DOHH2 (cell line): ENCODE measurements around the gene WRNIP1.
A peak's percentile ranks its signal among the peaks of the same experiment; 100 is the strongest.

Experiments used
- H3F3A ChIP-seq: fragments of 200-600 bp; sonication (generic), shearing (Covaris generic); 2 replicates; pipeline ENCODE4 v1.6.0; 2016; ENCODE audit warnings: antibody characterized with exemption, mild to moderate bottlenecking; ENCODE audit not compliant: control insufficient read depth, insufficient read depth
- H3K27ac ChIP-seq: fragments of 200-600 bp; sonication (generic); 2 replicates; pipeline ENCODE4 v1.5.1; 2014; ENCODE audit warnings: low read depth, mild to moderate bottlenecking, low read length, moderate library complexity
- H3K27me3 ChIP-seq: fragments of 200-600 bp; sonication (generic); 2 replicates; pipeline ENCODE4 v1.6.1; 2014; ENCODE audit warnings: mild to moderate bottlenecking, low read length, mixed read lengths; ENCODE audit not compliant: control insufficient read depth
- H3K36me3 ChIP-seq: fragments of 200-600 bp; sonication (generic); 2 replicates; pipeline ENCODE4 v1.6.1; 2014; ENCODE audit warnings: mild to moderate bottlenecking, low read length, moderate library complexity, mixed read lengths; ENCODE audit not compliant: control insufficient read depth
- H3K4me1 ChIP-seq: fragments of 200-600 bp; sonication (generic); 2 replicates; pipeline ENCODE4 v1.6.1; 2014; ENCODE audit warnings: mild to moderate bottlenecking, low read length, mixed read lengths; ENCODE audit not compliant: control insufficient read depth
- H3K4me2 ChIP-seq: fragments of 200-600 bp; sonication (generic); 2 replicates; pipeline ENCODE4 v1.6.0; 2014; ENCODE audit warnings: mild to moderate bottlenecking, low read length, moderate library complexity
- H3K4me3 ChIP-seq: fragments of 200-600 bp; sonication (generic); 2 replicates; pipeline ENCODE4 v1.5.1; 2014; ENCODE audit warnings: mild to moderate bottlenecking, low read length, mixed read lengths
- H3K79me2 ChIP-seq: fragments of 200-600 bp; sonication (generic); 2 replicates; pipeline ENCODE4 v1.6.1; 2014; ENCODE audit warnings: mild to moderate bottlenecking, low read length, mixed read lengths; ENCODE audit not compliant: control insufficient read depth
- H3K9me2 ChIP-seq: fragments of 200-600 bp; sonication (generic); replicated peaks from 2 replicates; pipeline ENCODE4 v1.6.1; 2014; ENCODE audit warnings: mild to moderate bottlenecking, low read length, mixed read lengths; ENCODE audit not compliant: control insufficient read depth
- H3K9me3 ChIP-seq: fragments of 200-600 bp; sonication (generic); 2 replicates; pipeline ENCODE4 v1.6.1; 2014; ENCODE audit warnings: antibody characterized with exemption, low read length, mixed read lengths; ENCODE audit not compliant: control insufficient read depth, insufficient read depth
- H4K20me1 ChIP-seq: fragments of 200-600 bp; sonication (generic); 2 replicates; pipeline ENCODE4 v1.6.0; 2014; ENCODE audit warnings: low read depth, mild to moderate bottlenecking, antibody characterized with exemption, low read length, moderate library complexity; ENCODE audit not compliant: control insufficient read depth, insufficient read depth
- CTCF ChIP-seq: fragments of 200-600 bp; sonication (generic); IDR thresholded peaks from one replicate; pipeline ENCODE4 v1.5.1; 2014; ENCODE audit warnings: antibody characterized with exemption, mild to moderate bottlenecking, low read depth, low read length; ENCODE audit not compliant: poor library complexity, severe bottlenecking
- EZH2phosphoT487 ChIP-seq: fragments of 200-600 bp; sonication (generic); IDR thresholded peaks from 2 replicates; pipeline ENCODE4 v1.6.1; 2017; ENCODE audit warnings: borderline replicate concordance, mild to moderate bottlenecking, antibody characterized with exemption, low read length, moderate library complexity, mixed read lengths

WRNIP1 gene

DNA sequence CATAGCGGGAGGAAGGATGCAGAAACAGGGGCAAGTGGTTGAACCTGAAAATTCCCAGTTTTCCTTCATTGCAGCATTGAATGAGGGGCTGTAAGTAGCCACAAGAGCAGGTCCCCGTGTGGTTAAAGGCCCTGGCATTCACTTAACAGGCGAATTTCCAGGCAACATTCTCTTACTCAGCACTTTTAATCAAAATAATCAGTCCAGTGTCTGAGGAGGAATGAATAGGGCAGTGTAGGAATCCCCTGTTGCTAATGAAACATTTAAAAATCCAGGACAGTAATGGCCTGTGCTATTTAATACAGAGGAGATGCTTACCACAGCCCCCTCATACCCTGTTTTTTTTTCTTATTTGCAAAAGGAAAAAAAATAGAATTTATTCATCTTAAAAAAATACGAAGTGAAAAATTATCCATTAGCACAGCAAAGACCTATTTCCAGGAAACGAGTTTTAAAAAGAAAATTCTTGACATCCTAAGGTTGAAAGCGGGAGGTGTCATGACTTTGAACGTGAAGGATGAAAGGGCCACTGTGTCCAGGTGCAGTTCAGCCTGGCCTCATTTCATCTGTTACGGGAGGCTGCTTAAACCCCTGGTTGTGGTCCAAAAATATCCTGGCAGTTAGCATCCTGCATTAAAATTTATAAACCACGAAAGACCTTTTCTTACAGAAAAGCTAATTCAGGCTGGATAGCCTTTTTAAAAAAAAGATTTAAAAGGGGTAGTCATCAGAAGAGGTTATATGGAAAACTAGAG, 34.7 kb upstream of the WRNIP1 start:
- no peak for TF ChIP-seq CTCF
- TF ChIP-seq EZH2phosphoT487: no peak
- no peaks in the 10 kb centered on the region for H3K9me3 ChIP-seq
- H3K79me2 ChIP-seq: no peaks in the 10 kb centered on the region
- H3K36me3 ChIP-seq: no peaks in the 10 kb centered on the region
- H3K4me1 ChIP-seq: peaks cover 20% of the 10 kb centered on the region
- no peak overlapping the region for H3K4me3 ChIP-seq
- H3K4me2 ChIP-seq: no peak overlapping the region
- H3K27me3 ChIP-seq: no peaks in the 10 kb centered on the region
- H3K9me2 ChIP-seq: no peaks in the 10 kb centered on the region
- H3K27ac ChIP-seq: no peak overlapping the region
- H3F3A ChIP-seq: no peaks in the 10 kb centered on the region
- H4K20me1 ChIP-seq: no peaks in the 10 kb centered on the region

DNA sequence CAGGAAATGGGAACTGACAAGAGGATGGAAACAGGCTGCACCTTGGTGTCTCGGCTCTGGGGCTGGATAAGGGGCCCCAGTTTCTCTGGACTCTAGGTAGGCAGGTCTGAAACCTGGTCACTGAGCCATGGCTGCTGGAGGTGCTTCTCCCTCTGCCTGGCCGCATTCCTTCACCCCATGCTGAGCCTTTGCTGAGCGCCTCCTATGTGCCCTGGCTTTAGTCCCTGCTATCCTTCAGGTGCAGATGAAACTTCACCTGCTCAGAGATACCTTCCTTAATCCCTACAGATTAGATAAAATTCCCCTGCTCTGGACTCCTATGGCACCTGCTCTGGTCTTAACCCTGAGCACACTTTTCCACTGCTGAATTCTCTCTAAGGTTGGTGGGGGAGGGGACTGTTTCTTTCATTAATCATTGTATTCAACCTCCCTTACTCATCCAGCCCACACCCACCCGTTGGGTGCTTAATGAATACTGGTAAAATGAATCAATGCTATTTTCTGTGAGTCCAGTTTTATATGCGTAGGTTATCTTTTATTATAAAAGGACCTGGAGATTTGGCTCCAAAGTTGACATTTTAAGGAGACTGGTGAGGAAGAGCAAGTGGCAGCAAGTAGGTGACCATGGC, 33.8 kb upstream of the WRNIP1 start:
- Histone ChIP-seq H4K20me1 (no peaks in the 10 kb centered on the region), H3K27me3 (no peaks in the 10 kb centered on the region), H3K4me1 (peaks cover 20% of the 10 kb centered on the region), H3K79me2 (no peaks in the 10 kb centered on the region), H3K27ac (no peak overlapping the region), H3K9me2 (no peaks in the 10 kb centered on the region), H3K4me3 (no peak overlapping the region), H3K36me3 (no peaks in the 10 kb centered on the region), H3K9me3 (no peaks in the 10 kb centered on the region), H3F3A (no peaks in the 10 kb centered on the region), H3K4me2 (no peak overlapping the region)
- TF ChIP-seq CTCF (no peak), EZH2phosphoT487 (no peak)

DNA sequence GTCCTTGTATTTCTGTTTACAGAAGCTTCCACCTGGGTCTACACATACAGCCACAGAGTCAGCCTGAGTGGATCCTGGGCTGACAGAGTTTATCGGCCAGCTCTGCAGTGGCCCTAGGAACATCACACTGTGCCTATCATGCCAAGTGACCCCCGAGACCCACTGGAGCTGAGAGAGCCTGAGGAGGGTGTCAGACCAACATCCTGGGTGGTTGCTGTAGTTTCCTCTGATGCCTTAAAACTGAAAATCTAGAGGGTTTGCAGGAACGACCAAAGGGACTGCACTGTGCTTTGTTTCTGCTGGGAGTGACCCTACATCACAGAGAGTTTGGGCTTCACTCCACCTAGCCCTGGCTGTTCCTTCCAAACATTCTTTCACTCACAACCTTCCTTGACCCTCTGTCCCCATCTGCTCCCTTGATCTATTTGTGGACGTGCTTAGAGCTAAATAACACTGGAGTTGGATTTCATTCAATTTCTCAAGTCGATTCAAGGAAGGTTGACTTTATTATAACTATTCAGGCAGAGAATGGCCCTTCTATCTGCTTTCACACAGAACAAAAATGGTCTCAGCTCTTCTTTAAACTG, 32.6 kb upstream of the WRNIP1 start:
- H3K4me3 ChIP-seq: no peak overlapping the region
- no peaks in the 10 kb centered on the region for H3K9me3 ChIP-seq
- peaks cover 20% of the 10 kb centered on the region for H3K4me1 ChIP-seq
- no peak for TF ChIP-seq EZH2phosphoT487
- no peak for TF ChIP-seq CTCF
- H3K27ac ChIP-seq: no peak overlapping the region
- H3K79me2 ChIP-seq: no peaks in the 10 kb centered on the region
- H4K20me1 ChIP-seq: no peaks in the 10 kb centered on the region
- H3K36me3 ChIP-seq: no peaks in the 10 kb centered on the region
- H3K27me3 ChIP-seq: no peaks in the 10 kb centered on the region
- peak overlapping the region; percentile 27 for H3K4me2 ChIP-seq
- no peaks in the 10 kb centered on the region for H3K9me2 ChIP-seq
- H3F3A ChIP-seq: no peaks in the 10 kb centered on the region
